ENCODE results near the gene RHOBTB1. TPM values are rescaled to one million over a fixed set of nuclear protein-coding genes. Genes with fewer than 3 reads are reported as not detected.

Gene RHOBTB1
- total RNA-seq, 4 donors from 2014 or later, result 5.1 to 15.7 (median 12.6) TPM

- Histone ChIP-seq H3K9me3 (no peaks in the 10 kb centered on the region), H3K36me3 (no peaks in the 10 kb centered on the region), H3K27me3 (no peaks in the 10 kb centered on the region), H3K4me3 (no peak overlapping the region), H3K27ac (no peak overlapping the region), H3K4me1 (no peaks in the 10 kb centered on the region)
- DNase-seq, result no peak
- no peak for TF ChIP-seq POLR2A (IDR thresholded peaks at IDR 0.05)
- no peak for TF ChIP-seq CTCF (IDR thresholded peaks at IDR 0.05)
These were observed 49.2 kb downstream of the RHOBTB1 start for GRCh38 chr10:60894786-60895185.

DNA sequence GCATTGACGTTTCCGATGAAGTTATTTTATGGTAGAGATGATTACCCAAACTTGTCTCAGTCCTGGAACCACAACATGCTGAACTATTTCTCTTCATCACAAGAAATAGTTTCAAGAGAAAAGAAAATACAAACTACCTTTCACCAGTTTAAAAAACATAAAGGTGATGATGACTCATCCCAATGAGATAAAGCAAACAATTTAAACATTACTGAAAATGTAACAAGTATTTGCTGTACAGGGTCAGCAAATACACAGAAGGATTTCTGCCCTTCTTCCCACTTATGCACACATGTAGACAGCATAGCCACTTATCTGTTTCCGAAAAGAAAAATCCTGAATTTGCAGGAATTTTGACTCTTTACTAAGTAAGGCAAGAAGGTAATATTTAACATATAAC lies 50.8 kb downstream of the RHOBTB1 start:
- Histone ChIP-seq H3K27ac (no peak overlapping the region), H3K4me3 (no peak overlapping the region), H3K4me1 (no peaks in the 10 kb centered on the region), H3K9me3 (no peaks in the 10 kb centered on the region), H3K27me3 (no peaks in the 10 kb centered on the region), H3K36me3 (peaks cover 0 to 7% (median 0%) of the 10 kb centered on the region in 3 donors)
- no peak for TF ChIP-seq CTCF (IDR thresholded peaks at IDR 0.05)
- TF ChIP-seq POLR2A (IDR thresholded peaks at IDR 0.05), result no peak
- DNase-seq, result no peak

DNA sequence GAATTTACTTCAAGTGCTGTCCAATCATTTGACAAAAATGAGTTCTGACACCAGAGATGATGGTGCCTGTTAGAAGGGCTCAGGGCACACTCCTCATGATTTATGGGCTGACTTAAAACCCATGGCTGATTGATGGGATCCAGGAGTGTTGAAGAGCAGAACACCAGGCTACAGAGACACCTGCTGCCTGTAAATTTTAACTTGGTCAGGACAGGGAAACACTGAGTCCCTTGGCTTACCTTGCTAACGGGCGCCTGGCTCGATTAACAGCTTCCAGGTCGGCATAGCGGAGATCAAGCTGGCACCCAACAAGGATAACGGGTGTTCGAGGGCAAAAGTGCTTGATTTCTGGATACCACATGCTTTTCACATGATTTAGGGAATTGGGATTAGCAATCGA lies 51.4 kb downstream of the RHOBTB1 start:
- TF ChIP-seq CTCF (IDR thresholded peaks at IDR 0.05), result no peak
- no peak for TF ChIP-seq POLR2A (IDR thresholded peaks at IDR 0.05)
- Histone ChIP-seq H3K4me1 (no peaks in the 10 kb centered on the region), H3K4me3 (no peak overlapping the region), H3K36me3 (peaks cover 0 to 13% (median 0%) of the 10 kb centered on the region in 3 donors), H3K27me3 (no peaks in the 10 kb centered on the region), H3K27ac (no peak overlapping the region), H3K9me3 (no peaks in the 10 kb centered on the region)
- no peak for DNase-seq

- Histone ChIP-seq H3K9me3 (no peaks in the 10 kb centered on the region), H3K36me3 (peaks cover 0 to 15% (median 0%) of the 10 kb centered on the region in 3 donors), H3K4me1 (no peaks in the 10 kb centered on the region), H3K4me3 (no peak overlapping the region), H3K27ac (no peak overlapping the region), H3K27me3 (no peaks in the 10 kb centered on the region)
- DNase-seq, result no peak
- TF ChIP-seq POLR2A (IDR thresholded peaks at IDR 0.05) (no peak), CTCF (IDR thresholded peaks at IDR 0.05) (no peak)
These were observed 53.2 kb downstream of the RHOBTB1 start for GRCh38 chr10:60890811-60891210.

- H3K27me3 ChIP-seq, result no peaks in the 10 kb centered on the region
- H3K4me1 ChIP-seq, result no peaks in the 10 kb centered on the region
- H3K4me3 ChIP-seq, result no peak overlapping the region
- no peak overlapping the region for H3K27ac ChIP-seq
- H3K36me3 ChIP-seq, result peaks cover 0 to 8% (median 0%) of the 10 kb centered on the region in 3 donors
- TF ChIP-seq CTCF (IDR thresholded peaks at IDR 0.05), result peak in 4 of 6 experiments; percentile 21 to 66 (median 62)
- no peak for TF ChIP-seq POLR2A (IDR thresholded peaks at IDR 0.05)
- H3K9me3 ChIP-seq, result no peaks in the 10 kb centered on the region
- peak in 1 of 3 donors; percentile 50 for DNase-seq
These were observed 60.8 kb downstream of the RHOBTB1 start for GRCh38 chr10:60883187-60883586.

GRCh38 chr10:60878224-60878623 lies 65.8 kb downstream of the RHOBTB1 start:
- no peak for DNase-seq
- TF ChIP-seq POLR2A (IDR thresholded peaks at IDR 0.05) (no peak), CTCF (IDR thresholded peaks at IDR 0.05) (no peak)
- H3K27ac ChIP-seq, result no peak overlapping the region
- peaks cover 0 to 8% (median 0%) of the 10 kb centered on the region in 3 donors for H3K36me3 ChIP-seq
- H3K27me3 ChIP-seq, result no peaks in the 10 kb centered on the region
- peaks cover 0 to 10% (median 0%) of the 10 kb centered on the region in 4 donors for H3K4me1 ChIP-seq
- no peak overlapping the region for H3K4me3 ChIP-seq
- H3K9me3 ChIP-seq, result no peaks in the 10 kb centered on the region
